HG02840 (cell line): ENCODE results near the gene DRD4.
"Not testable (repeated sequence)": the region's sequence is repeated elsewhere in the genome, so short reads cannot be mapped to it uniquely, and the experiment has no call there.

Experiments
- ATAC-seq: cut with Tn5 transposase; IDR thresholded peaks from one replicate; pipeline ENCODE4 v1.9.1; 2021; ENCODE audit warnings: mild to moderate bottlenecking, moderate library complexity, moderate number of reproducible peaks; ENCODE audit not compliant: unreplicated experiment, low FRiP score

The DRD4 gene

DNA sequence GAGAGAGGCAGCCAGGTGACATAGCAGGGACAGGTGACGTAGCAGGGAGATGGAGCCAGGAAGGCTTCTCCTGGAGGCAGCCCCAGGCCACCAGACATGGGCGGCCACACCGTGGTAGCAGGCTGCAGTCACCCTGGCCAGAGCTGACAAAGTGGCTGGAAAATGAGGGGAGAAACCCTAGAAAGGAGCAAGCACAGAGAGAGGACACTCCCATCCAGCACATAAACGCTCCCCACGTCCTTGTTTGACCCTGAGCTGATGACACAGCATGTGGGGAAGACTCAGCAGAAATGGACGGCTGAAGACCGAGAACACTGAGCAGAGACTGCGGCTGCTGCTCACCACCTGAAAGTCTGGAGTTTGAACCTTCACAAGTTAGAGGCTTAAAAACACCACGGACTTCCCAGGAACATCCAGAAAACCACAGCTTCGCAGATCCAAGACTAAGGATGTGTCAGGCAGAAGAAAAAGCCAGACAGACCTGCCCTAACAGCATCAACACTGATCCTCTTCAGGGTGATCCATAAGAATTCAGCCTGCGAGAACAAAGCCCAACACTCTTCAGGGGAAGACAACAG is 28.7 kb downstream of the DRD4 start:
- ATAC-seq = no peak

DNA sequence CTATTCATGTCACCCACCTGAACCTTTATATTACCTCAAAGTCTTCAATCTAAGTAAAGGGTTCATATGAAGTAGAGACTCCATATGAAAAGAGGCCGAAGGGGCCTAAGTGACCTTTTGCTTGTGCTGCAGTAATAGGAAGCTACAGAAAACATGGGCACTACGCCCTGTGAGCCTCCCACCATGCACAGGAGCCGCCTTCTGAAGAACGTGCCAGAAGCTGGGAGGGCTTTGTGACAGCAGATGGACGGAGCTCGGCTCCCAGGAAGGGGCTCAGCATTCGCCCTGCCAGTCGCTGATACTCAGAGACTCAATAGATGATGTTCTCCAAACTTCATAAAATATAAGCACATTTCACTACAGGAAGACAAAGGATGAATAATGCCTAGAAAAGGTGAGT is 36.8 kb downstream of the DRD4 start:
- ATAC-seq = no peak

DNA sequence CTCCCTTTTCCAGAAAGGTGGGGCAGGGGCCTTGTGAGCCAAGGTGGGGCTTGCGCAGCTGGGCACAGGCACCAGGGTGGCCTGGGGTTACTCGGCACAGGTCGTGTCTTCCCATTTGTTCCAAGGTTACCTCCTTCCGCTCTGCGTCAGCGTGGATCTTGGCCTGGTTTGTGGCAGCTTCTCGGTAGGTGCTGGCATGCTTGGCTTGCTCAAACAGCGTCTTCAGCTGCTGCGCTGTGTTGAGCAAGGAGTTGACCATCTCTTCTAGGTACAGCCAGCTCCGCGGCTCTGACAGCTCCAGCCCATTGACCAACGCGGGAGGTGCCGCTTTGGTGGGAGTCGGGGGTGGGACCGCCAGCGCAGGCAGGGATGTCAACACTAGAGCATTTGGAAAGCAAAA is 37.3 kb downstream of the DRD4 start:
- ATAC-seq = no peak

- no peak for ATAC-seq
These were observed 41.2 kb downstream of the DRD4 start for GRCh38 chr11:678297-678696.

DNA sequence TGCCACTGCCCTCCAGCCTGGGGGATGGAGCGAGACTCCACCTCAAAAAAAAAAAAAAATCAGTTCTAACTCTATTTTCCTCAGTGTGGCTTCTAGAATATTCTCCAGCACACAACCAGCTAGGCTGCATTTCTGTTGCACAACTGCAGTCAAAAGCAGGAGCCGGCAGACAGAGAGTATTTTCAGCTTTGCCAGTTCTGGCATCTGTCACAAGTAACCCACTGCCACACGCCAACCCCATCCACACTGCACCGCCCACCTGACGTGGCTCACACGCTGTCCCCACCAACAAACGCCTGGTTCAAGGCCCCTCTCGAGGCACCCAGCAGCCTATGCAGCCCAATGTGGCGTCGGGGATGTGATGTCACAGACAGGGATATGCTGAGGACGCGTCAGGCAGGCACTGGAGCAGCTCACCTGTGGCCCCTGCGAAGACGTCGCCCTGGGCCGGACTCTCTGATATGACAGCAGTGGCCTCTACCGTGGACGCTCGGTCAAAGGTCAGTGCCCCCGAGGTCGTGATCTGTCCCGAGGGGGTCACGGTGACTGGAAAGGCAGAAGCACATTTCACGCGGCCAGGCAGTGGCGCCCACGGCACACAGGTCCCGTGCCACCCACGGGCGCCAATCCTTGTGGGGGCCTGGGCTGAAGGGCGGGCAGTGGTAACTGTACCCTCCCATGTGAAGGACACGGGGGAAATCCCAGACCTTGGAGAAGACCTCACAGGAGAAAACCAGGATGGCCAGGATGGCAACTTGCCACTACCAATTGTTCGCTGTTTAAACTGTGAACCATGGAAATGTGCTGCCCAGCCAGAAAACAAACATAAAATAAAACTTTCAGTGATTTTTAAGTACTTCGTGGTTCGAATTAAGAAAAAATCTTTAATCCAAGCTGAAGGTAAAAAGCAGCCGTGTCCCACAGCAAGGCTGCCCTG is 42.5 kb downstream of the DRD4 start:
- no peak for ATAC-seq

GRCh38 chr11:680476-680875 is 43.4 kb downstream of the DRD4 start:
- ATAC-seq = no peak

DNA sequence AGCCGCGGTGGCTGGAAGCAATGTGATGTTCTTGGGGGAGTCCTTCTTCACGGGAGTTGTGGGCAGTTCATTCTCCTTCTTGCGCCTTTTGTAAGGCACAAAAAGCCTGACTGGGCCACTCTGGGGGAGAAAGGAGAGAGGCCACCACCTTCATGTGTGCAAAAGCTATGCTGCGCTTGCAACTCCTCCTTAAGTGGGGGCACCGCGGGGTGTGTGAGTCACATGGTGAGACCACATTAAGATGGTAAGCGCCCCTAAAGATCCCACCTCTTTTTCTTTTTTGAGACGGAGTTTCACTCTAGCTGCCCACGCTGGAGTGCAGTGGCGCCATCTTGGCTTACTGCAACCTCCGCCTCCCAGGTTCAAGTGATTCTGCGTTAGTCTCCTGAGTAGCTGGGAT is 43.9 kb downstream of the DRD4 start:
- no peak for ATAC-seq

DNA sequence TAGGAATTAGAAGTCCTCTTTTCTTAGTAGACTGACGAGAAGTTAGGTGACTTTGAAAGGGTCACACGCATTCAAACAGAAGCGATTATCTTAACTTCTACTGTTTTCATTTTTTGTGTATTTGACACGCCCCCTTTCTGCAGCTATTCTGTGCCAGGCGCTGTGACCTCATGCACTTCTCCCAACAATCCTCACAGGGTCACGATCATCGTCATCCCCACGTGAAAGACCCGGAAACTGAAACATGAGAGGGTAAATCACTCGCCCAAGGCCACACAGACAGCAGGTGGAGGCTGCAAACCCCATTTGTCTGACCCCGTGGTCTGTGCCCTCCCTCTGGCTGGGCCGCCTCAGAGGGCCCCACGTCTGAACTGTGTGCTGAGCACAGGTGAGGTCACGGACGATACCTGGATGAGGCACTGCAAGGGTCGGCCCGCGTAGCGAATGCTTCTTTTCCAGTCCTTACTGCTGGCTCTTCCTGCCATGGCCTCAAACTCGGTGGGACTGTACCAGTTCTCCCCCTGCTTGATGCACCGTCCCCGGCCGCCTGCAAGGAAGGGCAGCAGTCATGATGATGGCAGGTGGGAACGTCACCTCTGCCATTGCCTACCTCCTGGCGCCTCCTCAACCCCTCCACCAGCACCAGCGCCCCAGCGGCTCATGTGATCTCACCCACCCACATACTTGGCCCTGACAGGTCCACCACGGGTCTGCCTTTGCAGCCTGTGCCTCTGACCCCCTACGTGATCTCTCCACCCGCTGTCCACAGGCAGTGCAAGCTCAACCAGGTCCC is 49.6 kb downstream of the DRD4 start:
- ATAC-seq = no peak

DNA sequence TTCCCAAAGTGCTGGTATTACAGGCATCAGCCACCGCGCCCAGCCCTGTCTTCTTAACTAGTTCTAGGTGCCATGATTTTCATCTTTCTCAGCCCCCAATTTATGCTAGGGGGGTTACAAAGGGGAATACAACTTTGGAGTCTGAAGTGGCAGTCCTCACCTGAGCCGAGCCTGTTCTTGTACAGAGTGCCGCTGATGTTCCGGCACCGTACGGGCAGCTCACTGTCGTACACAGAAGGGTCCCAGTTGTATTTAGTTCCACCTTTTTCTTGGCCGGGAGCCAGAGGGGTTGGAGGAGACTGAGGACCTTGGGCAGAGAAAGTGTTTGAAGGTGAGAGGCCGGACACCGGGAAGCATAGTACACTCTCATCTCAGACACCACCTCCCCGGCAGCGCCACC is 50.7 kb downstream of the DRD4 start:
- ATAC-seq = no peak

DNA sequence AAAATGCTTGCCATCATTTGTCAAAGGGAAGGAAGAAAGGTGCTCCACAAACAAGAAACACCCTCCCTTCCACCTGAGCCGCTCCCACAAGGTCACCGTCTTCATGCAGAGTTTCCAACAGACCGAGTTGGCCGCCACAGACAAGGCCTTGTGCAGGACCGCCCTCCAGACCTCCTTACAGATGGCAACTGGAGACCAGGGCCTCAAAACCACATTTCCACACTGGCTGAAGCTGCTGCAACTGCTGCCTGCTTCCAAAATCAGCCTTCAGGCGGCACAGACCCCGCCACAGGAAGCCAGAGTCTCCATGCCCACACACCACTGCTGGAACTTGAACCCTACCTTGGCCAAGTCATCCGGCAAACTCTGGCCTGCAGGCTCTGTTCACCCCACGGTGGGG is 51.6 kb downstream of the DRD4 start:
- no peak for ATAC-seq

DNA sequence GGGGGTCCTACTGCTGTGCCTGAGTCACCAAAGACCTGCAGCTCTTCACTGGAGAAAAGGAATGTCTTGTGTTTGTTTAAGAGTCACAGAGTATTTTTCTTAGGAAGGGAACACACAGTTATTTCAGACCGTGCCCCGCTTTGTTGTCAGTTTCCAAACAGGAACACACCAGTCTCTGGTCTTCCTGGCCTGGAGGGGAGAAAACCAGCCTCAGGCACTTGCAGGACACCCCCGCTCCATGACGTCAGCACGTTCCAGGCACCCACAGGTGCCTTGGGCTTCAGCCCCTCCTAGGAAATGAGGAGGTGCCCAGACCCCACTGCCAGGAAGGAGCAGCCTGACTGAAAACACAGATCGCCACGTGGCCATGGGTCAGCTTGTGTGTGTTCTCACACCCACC is 52.6 kb downstream of the DRD4 start:
- ATAC-seq = no peak

DNA sequence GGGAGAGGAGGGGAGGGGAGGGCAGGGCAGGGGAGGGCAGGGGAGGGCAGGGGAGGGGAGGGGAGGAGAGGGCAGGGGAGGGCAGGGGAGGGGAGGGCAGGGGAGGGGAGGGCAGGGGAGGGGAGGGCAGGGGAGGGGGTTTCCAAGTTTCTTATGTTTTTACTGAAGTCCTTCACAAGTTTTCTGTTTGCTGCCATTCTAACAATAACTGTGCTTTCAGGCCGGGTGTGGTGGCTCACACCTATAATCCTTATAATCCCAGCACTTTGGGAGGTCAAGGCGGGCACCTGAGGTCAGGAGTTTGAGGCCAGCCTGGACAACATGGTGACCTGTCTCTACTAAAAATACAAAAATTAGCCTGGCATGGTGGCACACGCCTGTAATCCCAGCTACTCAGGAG is 53.2 kb downstream of the DRD4 start:
- not testable (repeated sequence) for ATAC-seq
